ENCODE data around the gene C1orf115. TPM values are rescaled to one million over a fixed set of nuclear protein-coding genes. Genes with fewer than 3 reads are reported as not detected.

The C1orf115 gene
- total and polyA plus RNA-seq, 9 of the 15 experiments (the other 6 are each of a cell fraction or from before 2014, with no cell fraction given) = not detected

DNA sequence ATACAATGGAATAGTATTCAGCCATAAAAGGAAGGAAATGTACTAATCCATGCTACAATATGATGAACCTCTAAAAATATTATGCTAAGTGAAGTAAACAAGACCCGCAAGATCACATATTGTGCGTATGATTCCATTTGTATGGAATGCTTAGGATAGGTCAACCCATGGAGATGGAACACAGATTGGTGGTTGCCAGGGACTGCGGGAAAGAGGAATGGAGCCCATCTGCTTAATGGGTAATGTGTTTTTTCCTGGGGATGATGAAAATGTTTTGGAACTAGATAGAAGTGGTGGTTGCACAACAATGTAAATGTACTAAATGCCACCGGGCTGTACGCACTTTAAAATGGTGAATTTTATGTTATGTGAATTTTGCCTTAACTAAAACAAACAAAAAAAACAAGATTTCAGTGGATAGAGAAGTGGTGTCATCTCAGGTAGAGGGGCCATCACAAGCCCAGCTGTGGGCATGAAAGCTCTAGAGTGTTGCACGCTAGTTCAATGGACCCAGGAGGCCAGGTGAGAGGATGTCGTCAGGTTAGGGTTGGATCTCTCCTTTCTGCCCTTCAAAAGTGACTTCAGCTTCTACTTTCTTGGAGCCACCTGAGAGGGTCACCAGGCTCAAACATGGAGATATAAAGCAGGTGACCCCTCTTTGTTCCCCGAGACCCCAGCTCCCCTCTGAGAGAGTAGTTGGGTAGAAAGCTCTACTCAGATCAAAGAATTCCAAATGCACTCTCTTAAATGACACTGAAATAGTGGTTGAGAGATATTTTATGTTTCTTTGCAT, 2.5 kb downstream of the C1orf115 start (continued):
- TF ChIP-seq, protein P1, sequence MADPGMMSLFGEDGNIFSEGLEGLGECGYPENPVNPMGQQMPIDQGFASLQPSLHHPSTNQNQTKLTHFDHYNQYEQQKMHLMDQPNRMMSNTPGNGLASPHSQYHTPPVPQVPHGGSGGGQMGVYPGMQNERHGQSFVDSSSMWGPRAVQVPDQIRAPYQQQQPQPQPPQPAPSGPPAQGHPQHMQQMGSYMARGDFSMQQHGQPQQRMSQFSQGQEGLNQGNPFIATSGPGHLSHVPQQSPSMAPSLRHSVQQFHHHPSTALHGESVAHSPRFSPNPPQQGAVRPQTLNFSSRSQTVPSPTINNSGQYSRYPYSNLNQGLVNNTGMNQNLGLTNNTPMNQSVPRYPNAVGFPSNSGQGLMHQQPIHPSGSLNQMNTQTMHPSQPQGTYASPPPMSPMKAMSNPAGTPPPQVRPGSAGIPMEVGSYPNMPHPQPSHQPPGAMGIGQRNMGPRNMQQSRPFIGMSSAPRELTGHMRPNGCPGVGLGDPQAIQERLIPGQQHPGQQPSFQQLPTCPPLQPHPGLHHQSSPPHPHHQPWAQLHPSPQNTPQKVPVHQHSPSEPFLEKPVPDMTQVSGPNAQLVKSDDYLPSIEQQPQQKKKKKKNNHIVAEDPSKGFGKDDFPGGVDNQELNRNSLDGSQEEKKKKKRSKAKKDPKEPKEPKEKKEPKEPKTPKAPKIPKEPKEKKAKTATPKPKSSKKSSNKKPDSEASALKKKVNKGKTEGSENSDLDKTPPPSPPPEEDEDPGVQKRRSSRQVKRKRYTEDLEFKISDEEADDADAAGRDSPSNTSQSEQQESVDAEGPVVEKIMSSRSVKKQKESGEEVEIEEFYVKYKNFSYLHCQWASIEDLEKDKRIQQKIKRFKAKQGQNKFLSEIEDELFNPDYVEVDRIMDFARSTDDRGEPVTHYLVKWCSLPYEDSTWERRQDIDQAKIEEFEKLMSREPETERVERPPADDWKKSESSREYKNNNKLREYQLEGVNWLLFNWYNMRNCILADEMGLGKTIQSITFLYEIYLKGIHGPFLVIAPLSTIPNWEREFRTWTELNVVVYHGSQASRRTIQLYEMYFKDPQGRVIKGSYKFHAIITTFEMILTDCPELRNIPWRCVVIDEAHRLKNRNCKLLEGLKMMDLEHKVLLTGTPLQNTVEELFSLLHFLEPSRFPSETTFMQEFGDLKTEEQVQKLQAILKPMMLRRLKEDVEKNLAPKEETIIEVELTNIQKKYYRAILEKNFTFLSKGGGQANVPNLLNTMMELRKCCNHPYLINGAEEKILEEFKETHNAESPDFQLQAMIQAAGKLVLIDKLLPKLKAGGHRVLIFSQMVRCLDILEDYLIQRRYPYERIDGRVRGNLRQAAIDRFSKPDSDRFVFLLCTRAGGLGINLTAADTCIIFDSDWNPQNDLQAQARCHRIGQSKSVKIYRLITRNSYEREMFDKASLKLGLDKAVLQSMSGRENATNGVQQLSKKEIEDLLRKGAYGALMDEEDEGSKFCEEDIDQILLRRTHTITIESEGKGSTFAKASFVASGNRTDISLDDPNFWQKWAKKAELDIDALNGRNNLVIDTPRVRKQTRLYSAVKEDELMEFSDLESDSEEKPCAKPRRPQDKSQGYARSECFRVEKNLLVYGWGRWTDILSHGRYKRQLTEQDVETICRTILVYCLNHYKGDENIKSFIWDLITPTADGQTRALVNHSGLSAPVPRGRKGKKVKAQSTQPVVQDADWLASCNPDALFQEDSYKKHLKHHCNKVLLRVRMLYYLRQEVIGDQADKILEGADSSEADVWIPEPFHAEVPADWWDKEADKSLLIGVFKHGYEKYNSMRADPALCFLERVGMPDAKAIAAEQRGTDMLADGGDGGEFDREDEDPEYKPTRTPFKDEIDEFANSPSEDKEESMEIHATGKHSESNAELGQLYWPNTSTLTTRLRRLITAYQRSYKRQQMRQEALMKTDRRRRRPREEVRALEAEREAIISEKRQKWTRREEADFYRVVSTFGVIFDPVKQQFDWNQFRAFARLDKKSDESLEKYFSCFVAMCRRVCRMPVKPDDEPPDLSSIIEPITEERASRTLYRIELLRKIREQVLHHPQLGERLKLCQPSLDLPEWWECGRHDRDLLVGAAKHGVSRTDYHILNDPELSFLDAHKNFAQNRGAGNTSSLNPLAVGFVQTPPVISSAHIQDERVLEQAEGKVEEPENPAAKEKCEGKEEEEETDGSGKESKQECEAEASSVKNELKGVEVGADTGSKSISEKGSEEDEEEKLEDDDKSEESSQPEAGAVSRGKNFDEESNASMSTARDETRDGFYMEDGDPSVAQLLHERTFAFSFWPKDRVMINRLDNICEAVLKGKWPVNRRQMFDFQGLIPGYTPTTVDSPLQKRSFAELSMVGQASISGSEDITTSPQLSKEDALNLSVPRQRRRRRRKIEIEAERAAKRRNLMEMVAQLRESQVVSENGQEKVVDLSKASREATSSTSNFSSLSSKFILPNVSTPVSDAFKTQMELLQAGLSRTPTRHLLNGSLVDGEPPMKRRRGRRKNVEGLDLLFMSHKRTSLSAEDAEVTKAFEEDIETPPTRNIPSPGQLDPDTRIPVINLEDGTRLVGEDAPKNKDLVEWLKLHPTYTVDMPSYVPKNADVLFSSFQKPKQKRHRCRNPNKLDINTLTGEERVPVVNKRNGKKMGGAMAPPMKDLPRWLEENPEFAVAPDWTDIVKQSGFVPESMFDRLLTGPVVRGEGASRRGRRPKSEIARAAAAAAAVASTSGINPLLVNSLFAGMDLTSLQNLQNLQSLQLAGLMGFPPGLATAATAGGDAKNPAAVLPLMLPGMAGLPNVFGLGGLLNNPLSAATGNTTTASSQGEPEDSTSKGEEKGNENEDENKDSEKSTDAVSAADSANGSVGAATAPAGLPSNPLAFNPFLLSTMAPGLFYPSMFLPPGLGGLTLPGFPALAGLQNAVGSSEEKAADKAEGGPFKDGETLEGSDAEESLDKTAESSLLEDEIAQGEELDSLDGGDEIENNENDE (IDR thresholded peaks at IDR 0.05; ENCODE audit: low read depth, low read length) = no peak
